DOHH2 (cell line): ENCODE data around the gene TNRC6B.

Experiments used
- EZH2phosphoT487 ChIP-seq: fragments of 200-600 bp; sonication (generic); IDR thresholded peaks from 2 replicates; pipeline ENCODE4 v1.6.1; 2017; ENCODE audit warnings: borderline replicate concordance, mild to moderate bottlenecking, antibody characterized with exemption, low read length, moderate library complexity, mixed read lengths
- TF ChIP-seq, protein P1 (sequence below): fragments of 200-600 bp; sonication (generic); IDR thresholded peaks from one replicate; pipeline ENCODE4 v1.5.1; 2014; ENCODE audit warnings: antibody characterized with exemption, mild to moderate bottlenecking, low read depth, low read length; ENCODE audit not compliant: poor library complexity, severe bottlenecking

DNA sequence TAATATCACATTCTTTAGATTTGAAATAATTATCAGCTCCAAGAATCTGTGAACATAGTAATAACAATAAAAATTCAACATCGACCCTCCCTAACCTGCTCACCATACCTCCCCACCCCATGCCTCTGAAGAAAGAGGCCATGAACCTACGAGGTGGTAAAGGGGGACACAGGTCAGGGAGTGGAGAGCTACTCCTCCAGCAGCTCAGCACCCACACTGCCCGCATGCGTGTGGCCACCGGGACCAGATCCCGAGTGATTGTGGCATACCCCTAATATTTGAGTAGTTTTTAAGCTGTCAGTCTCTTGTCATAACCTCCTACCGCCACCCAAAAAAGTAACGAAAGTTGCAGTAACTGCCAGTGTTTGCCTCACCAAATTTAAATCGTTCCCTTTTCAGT, 151.7 kb downstream of the TNRC6B start:
- TF ChIP-seq, protein P1, sequence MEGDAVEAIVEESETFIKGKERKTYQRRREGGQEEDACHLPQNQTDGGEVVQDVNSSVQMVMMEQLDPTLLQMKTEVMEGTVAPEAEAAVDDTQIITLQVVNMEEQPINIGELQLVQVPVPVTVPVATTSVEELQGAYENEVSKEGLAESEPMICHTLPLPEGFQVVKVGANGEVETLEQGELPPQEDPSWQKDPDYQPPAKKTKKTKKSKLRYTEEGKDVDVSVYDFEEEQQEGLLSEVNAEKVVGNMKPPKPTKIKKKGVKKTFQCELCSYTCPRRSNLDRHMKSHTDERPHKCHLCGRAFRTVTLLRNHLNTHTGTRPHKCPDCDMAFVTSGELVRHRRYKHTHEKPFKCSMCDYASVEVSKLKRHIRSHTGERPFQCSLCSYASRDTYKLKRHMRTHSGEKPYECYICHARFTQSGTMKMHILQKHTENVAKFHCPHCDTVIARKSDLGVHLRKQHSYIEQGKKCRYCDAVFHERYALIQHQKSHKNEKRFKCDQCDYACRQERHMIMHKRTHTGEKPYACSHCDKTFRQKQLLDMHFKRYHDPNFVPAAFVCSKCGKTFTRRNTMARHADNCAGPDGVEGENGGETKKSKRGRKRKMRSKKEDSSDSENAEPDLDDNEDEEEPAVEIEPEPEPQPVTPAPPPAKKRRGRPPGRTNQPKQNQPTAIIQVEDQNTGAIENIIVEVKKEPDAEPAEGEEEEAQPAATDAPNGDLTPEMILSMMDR = no peak
- TF ChIP-seq EZH2phosphoT487 = no peak
